ENCODE data around the gene PSMG3.
A peak's percentile ranks its signal among the peaks of the same experiment; 100 is the strongest.

PSMG3 gene

DNA sequence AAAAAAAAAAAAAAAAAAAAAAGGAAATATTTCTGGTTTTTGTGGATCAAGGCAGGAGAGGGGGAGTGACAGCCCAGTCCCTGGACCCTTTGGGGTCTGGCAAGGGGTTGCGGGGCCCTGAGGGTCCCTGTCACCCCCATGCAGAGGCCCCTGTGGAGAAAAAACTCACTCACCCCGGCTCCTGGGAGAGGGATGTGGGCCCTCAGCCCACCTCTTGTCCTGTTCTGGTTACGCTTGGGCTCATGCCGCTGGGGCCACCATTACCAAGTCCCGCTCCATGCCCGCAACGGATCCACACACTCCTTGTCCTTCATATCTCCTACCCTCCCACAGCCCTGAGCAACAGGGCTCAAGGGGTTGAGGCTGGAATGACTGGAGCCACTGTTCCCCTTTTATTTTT, 12.8 kb downstream of the PSMG3 start:
- no peak for DNase-seq

- peak; percentile 74 for DNase-seq
Measured at GRCh38 chr7:1555813-1556543, 13.9 kb downstream of the PSMG3 start, which contains the start of gene TMEM184A. TMEM184A (minus strand) TSS chr7:1556205; CDS start chr7:1555484, 721 bp downstream.

- DNase-seq: peak; percentile 100
Measured at GRCh38 chr7:1555046-1555812, 14.6 kb downstream of the PSMG3 start.

GRCh38 chr7:1554333-1555045, 15.3 kb downstream of the PSMG3 start:
- DNase-seq: no peak

GRCh38 chr7:1553512-1554210, 16.2 kb downstream of the PSMG3 start:
- DNase-seq: no peak

DNA sequence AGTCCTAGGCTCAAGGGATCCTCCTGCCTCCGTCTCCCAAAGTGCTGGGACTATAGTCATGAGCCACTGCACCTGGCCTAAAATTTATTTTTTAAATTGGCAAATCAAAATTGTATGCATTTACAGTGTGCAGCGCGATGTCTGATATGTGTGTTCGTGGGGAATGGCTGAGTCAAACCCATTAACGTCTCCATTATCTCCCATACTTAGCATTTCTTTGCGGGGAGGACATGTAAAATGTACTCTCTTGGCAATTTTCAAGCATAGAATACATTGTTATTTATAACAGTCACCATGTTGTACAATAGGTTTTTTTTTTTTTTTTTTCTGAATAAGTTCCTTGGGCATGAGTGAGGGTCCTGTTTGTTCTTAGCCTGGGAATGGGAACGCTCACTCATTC, 17.6 kb downstream of the PSMG3 start:
- no peak for DNase-seq

GRCh38 chr7:1550846-1551155, 19.0 kb downstream of the PSMG3 start:
- DNase-seq: no peak

GRCh38 chr7:1550005-1550845, 19.6 kb downstream of the PSMG3 start:
- DNase-seq: no peak

- DNase-seq: no peak
Measured at GRCh38 chr7:1549357-1550004, 20.4 kb downstream of the PSMG3 start.

- DNase-seq: no peak
Measured at GRCh38 chr7:1548944-1549343, 20.9 kb downstream of the PSMG3 start.

DNA sequence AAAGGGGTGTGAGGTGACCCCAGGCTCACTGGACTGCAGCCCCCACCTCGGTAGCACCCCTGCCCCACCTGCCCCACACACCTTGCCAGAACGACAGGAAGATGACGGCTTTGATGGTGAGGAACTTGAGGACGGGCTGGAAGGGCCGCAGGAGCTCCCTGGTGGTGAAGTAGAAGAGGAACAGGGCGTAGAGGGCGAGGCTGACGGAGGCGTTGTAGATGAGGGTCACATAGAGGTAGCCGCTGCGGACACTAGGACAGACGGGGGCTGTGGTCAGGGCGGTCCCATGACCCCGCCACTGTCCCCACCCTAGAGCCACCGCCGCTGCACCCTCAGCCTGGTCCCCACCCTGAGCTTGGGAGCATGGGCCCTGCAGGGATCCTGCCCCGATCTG, 21.4 kb downstream of the PSMG3 start:
- DNase-seq: no peak

- DNase-seq: no peak
Measured at GRCh38 chr7:1547777-1548437, 21.9 kb downstream of the PSMG3 start.

DNA sequence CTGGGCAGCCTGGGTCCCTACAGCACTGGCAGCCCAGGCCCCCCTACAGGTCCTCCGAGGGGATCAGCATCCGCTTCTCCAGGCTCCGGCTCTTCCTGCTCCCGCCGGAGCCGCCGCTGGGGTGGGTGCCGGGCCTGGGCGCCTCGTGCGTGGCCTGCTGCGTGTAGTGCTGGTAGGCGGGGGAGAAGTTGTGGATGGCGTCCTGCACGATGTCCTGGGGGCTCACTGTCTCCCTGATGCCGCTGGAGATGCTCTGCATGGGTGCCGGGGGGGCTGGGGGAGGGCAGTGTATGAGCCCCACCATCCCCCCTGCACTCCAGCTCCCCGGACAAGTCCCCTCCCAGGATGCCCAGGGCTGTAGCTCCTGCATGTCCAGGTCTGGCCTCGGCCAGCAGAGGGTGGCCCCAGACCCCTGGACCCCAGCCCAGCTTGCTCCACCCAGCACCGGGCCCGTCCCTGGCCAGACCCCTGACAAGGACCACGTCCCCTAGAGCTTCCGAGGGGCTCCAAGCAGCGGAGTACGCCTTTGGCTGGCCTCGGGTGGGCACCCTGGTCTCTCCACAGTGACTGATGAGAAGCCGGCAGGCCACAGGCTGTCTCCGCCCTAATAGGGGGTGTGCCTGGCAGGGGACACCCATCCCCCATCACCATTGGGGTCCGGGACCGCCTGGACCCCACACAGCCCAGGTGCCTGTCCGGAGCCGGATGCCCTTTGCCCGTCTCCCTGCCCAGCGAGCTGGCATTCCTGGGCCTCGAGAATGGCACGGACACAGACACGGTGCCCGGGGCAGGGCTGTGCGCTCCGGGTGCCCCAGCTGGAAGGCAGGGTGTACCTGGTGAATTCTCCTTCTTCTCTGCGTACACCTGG, 22.7 kb downstream of the PSMG3 start:
- no peak for DNase-seq

- no peak for DNase-seq
Measured at GRCh38 chr7:1546274-1546908, 23.4 kb downstream of the PSMG3 start.

- DNase-seq: no peak
Measured at GRCh38 chr7:1545417-1546246, 24.2 kb downstream of the PSMG3 start.

DNA sequence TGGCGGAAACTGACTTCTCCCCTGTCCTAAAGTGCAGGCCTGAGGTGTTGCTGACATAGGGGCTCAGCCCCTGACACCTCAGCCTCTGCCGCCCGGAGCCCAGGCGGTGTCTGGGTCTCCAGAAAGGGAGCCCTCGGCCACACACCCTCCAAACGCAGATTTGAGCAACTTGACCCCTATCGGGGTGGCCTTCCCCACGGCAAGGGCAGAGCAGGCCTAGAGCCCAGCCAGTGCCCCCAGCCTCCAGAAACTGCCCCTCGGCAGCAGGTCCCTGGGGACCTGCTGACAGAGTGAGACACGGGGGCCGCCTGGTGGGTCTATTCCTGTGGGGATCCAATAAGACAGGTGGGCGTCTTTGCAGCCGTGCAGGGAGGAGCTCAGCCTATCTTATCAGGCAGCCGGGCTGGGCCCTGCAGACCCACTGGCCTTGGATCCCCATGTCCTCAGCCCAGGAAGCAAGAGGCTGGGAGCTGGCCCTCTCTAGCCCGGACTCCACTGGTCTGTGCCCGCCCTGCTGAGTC, 24.9 kb downstream of the PSMG3 start:
- DNase-seq: no peak

- no peak for DNase-seq
Measured at GRCh38 chr7:1544178-1544895, 25.5 kb downstream of the PSMG3 start.

DNA sequence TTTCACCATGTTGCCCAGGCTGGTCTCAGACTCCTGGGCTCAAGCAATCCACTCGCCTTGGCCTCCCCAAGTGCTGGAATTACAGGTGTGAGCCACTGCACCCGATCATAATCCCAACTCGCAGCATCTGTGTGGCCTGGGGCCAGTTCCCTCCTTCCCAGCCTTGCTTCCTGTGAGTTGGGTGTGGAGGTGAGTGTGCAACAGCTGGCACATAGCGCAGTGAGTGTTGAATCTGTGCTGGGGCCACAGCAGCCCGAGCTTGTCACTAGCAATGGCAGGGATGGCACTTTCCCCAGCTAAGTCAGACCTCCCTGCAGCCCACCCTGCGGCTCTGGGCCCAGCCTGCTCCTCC, 26.0 kb downstream of the PSMG3 start:
- DNase-seq: no peak
